GM21619 (cell line): ENCODE results near the gene LAGE3.

Source experiments
- ATAC-seq: cut with Tn5 transposase; IDR thresholded peaks from one replicate; pipeline ENCODE4 v1.9.1; 2021; ENCODE audit not compliant: unreplicated experiment

LAGE3 gene

DNA sequence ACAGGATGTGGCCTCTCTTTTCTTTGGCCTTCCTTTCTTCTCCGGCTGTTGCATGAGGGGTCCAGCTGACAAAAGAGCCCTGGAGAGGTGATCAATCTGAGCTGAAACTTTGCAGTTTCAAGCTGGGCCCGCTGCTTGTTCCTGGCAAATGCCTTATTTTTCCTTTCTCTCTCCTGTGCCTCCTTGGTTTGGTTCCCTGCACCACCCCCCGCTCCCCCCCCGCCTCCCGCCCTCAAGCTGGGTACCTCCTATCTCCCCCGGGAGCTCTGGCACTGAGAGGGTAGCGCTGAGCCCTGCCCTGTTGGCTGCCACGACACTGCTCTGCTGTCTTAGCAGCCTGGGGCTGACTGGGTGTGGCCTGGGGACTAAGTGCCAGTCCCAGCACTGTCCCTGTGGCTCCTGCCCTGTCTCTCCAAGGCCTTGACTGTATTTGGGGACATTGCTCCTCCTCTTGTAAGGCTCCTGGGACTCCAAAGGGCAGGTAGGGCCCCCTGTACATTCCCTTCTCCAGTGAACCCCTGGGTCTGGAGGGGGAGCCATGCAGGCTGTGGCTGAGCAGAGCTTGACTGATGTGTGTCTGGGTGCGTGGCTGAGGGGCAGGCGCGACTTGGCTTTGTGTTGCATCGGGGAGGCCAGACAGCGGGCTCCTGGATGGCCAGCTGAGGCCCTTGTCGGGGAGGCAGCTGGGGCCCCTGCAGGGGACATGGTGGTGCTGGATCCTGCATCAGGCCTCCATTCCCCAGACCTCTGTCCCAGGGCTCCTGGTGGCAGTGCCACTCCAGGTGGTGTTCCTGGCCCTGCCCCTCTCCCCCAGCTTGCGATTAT is 19.9 kb downstream of the LAGE3 start:
- ATAC-seq = no peak

DNA sequence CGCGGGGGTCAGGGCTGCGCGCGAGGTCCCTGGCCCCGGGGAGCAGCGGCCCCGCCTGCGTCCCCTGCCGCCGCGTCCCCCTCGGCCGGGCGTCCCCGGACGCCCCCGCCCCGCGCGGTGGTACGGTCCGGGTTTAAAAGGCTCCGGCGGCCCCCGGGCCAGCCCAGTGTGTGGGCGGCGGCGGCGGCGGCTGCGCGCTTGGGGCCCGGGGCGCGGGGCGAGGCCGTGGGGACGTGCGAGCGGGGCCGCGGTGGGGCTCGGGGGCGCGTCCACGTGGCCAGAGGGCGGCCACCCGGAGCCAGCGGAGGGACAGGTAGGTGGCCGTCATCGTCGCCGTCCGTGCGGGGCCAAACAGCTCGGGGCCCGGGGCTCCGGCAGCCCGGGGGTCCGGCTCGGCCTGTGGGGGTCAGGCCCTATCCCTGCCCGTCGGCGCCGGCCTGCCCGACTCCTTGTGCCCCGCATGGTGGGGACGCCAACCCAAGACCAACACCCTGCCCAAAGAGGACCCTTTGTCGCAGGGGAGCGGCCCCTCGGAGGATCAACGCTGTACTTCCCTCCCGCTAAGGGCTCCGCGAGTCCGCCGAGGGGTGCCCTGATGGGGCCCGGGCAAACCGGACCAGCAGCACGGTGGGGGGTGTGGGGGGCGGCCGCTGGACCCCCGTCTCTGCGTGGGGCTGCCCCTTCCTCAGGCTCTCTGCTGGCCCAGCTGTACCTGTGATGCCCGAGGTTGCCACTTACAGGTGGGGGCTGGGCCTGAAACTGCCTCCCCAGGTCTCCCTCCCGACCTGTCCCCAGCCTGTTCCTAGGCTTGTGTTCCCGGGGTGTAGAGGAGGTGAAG is 20.7 kb downstream of the LAGE3 start, which contains the start of gene PLXNA3:
TSS of gene PLXNA3 (plus strand) at position 166 of the 838 bp plus-strand sequence. CDS start 1,903 bp downstream, outside the sequence.
- peak; percentile 59 for ATAC-seq

DNA sequence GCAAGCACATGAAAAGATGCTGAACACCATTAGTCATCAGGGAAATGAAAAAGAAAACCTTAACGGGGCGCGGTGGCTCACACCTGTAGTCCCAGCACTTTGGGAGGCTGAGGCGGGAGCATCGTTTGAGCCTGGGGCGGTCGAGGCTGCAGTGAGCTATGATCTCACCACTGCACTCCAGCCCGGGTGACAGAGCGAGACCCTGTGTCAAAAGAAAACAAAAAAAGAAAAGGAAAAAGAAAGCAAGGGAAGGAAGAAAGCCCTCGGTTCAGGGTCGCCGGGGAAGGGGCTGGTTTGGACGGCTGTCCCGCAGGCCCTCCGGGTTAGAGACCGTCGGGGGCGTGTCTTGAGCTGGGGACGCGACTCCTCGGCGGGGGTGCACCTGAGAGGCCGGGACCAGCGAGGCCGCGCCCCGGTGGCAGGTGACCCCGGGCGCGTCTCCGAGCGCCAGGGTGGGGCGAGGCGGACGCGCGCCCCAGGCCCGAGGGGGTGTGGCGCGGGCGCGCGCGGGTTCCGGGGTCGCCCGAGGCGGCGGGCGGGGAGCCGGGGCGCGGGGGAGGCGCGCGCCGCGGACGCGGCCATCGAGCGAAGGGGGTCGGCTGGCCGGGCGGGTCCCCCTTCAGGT is 21.5 kb downstream of the LAGE3 start:
- peak; percentile 62 for ATAC-seq

DNA sequence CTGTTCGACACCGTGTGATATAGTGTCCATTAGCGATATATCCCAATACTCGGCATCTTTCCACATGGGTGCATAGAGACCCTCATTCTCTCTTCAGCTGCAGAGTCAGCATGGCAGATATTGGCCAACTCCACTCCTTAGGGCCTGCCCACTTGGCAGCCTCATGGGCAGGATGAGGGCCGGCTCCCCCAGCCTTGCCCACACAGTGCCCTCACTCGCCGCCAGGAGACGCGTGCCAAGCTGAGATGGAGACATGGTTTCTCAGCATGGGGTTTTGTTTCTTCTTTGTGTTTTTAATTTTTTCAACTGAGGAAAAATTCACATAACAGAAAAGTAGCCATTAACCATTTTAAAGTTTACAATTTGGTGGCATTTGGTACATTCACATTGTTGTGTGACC is 26.3 kb downstream of the LAGE3 start:
- no peak for ATAC-seq

DNA sequence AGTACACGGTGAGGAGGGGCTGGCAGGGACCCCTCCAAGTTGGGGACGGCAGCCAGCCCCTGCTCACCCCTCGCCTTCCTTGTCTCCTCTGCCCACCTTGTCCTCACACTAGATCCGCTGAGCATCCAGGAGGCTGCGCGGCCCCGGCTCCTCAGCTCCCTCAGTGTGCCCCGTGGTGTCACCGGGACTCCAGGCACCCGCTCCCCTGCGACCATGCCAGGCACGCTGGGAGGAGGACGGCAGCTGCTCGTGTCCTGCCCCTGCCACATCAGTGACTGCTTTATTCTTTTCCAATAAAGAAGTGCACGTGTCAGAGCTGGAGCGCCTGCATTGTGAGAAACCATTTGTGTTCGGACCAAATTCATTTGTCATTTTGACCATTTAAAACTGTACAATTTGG is 28.8 kb downstream of the LAGE3 start:
- ATAC-seq = no peak

DNA sequence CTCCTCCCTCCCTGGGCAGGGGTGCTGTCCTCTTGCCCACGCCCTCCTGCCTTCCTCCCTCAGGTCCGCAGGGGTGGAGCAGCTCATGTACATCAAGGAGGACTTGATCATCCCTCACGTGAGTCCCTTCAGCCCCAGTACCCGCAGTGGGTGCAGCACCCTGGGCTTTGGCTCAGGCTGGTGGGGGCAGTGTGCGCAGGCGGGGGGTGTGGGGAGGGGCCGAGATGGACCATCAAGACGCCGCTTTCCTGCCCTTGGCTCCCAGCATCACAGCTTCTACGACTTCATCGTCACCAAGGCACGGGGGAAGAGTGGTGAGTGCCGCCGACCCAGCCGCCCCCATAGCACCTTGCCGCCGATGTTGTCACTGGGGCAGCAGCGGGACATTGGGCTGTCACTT is 29.5 kb downstream of the LAGE3 start:
- ATAC-seq = no peak

DNA sequence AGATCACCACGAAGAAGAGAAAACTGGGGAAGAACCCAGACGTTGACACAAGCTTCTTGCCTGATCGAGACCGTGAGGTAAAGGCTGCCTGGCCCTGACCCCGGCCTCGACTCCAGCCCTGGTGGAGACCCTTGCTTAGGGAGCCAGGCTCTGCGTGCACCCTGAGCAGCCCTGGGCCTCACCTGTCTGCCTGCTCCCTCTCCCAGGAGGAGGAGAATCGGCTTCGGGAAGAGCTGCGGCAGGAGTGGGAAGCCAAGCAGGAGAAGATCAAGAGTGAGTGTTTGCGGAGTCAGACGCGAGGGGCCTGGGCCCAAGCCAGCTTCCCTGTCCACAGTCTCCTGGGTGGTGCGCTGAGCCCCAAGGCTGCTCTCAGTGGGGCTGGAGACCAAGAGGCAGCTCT is 30.6 kb downstream of the LAGE3 start:
- no peak for ATAC-seq

DNA sequence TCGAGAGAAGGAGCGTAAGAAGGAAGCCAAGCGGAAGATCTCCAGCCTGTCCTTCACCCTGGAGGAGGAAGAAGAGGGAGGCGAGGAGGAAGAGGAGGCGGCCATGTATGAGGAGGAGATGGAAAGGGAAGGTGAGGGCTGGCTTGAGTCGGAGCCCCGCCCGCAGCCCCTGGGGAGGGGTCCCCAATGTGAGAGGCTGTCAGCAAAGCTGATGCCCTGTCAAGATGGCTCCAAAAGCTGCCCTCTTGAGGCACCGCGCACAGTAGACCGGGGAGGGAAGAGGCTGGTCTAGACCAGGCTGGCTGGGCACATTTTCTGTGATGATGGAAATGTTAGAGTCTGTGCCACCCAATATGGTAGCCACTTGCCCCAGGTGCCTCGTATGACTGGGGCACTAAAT is 32.7 kb downstream of the LAGE3 start:
- no peak for ATAC-seq

DNA sequence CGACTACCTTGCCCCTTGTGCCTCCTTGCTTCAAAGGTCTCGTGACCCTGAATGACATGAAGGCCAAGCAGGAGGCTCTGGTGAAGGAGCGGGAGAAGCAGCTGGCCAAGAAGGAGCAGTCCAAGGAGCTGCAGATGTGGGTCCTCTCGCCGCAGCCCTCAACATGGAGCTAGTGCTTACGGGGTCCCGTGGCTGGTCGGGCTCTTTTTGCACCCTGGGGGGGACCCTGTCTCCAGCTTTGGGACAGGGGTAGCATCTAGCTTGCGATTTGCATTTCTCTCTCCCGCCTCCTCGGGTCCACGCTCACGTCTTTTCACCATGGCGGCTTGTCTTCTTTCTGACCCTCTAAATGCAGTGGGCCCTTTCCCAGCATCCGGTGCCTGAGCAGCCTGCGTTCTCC is 33.3 kb downstream of the LAGE3 start:
- no peak for ATAC-seq

DNA sequence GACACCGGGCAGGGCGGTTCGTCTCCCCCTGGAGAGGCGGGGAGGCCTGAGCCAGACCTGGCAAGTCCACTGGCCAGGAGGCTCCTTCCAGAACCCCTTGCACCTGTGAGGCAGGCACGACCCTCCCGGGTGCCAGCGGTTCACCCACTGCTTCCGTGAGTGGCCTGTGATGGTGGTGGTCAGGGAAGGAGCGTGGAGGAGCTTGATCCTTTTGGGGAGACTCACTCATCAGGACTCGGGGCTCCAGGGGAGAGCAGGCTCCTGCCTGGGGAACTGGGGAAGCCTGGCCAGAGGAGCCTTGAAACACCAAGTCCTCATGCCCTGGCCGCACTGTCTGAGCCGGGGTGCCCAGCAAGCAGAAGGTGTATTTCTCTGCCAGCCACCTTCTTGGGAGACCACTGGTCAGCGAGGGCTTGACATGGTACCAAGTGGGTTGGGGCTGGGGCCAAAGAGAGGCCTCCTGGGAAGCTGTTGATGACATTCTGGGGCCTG is 34.3 kb downstream of the LAGE3 start:
- ATAC-seq = no peak

DNA sequence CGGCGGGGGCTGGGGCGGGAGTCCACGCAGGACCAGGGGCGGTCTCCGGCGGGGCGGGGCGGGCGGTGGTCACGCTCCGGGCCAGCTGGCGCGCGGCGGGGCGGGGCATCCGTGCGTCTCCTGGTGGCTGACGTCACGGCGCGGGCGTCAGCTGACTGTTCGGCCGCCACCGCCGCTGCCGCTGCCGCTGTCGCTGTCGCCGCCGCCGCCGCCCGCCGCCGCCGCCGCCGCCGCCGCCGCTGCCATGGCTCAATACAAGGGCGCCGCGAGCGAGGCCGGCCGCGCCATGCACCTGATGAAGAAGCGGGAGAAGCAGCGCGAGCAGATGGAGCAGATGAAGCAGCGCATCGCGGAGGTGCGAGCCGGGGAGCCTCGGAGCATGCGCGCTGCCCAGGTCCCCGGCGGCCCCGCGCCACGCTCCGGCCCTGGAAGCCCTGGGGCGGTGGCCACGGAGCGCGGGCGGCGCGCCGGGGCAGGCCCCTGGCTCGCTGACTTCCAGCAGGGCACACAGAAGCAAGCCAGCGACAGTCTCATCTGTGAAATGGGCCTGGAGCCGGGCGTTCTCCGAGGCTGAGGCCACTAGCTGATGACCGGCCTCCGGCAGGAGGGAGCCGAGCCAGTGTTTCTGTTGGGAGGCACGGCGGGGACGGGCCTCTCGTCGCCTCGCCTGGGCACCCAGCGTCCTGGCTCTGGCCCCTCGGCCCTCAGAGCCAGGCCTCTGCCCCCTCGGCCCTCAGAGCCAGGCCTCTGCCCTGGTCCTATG is 34.9 kb downstream of the LAGE3 start, which contains the start of gene FAM50A:
TSS of gene FAM50A (plus strand) at position 150 of the 763 bp plus-strand sequence. CDS start at position 245, 95 bp downstream.
- peak; percentile 73 for ATAC-seq

DNA sequence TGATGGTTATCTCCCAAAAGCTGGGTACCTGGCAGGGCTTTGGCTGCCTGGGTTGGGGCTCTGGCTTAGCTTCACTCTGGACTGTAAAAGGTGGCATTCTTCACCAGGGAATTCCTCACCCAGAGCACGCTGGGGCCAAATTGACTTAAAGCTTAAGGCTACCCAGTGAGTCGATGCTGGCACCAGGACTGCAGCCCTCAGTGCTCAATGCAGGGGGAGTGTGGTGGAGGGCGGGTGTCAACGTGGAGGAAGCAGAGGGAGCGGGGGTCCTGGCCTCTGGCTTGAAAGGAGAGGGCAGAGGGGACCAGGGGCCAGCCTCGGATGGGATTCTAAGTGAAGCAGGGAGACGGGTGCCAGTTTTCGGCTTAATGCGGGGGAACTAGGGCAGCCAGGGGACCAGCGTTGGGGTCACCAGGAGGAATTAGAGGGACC is 35.6 kb downstream of the LAGE3 start:
- ATAC-seq = no peak

DNA sequence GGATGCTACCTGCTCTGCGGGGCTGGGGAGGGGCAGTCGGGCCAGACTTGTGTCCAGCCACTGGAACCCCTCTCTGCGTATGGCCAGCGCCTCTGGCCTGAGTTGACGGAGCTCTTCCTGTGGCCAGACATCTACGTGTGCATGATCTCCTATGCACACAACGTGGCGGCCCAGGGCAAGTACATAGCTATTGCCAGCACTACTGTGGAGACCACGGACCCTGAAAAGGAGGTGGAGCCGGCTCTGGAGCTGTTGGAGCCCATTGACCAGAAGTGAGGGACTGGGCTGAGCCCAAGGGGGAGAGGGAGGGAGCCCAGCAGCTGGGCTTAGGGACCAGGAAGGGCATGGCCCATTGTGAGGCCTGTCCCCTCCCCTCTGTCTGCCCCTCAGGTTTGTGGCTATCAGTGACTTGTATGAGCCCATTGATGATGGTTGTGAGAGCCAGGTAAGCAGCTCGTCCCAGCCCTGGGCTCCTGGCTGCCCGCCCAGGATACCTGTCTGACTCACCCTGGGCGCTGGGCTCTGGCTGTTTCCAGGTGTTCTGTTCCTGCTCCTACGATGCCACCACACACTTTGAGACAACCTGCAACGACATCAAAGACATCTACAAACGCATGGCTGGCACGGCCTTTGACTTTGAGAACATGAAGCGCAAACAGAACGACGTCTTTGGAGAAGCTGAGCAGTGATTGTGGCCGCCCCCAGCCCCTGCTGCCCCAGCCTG is 36.9 kb downstream of the LAGE3 start:
- no peak for ATAC-seq

DNA sequence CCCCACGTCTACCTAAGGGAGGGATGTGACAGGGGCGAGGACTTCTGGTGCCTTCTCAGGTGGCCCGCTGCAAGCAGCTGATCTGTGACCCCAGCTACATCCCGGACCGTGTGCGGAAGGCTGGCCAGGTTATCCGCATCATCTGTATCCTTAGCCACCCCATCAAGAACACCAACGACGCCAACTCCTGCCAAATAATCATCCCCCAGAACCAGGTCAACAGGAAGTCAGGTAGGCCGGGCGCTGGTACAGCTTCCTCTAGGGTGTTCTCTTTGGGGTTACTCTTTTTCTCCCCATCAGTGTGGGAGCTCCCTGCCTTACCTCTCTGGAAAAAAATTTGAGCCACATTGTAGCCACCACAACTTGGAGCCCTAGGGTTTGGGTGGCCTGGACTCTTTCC is 37.5 kb downstream of the LAGE3 start:
- no peak for ATAC-seq

DNA sequence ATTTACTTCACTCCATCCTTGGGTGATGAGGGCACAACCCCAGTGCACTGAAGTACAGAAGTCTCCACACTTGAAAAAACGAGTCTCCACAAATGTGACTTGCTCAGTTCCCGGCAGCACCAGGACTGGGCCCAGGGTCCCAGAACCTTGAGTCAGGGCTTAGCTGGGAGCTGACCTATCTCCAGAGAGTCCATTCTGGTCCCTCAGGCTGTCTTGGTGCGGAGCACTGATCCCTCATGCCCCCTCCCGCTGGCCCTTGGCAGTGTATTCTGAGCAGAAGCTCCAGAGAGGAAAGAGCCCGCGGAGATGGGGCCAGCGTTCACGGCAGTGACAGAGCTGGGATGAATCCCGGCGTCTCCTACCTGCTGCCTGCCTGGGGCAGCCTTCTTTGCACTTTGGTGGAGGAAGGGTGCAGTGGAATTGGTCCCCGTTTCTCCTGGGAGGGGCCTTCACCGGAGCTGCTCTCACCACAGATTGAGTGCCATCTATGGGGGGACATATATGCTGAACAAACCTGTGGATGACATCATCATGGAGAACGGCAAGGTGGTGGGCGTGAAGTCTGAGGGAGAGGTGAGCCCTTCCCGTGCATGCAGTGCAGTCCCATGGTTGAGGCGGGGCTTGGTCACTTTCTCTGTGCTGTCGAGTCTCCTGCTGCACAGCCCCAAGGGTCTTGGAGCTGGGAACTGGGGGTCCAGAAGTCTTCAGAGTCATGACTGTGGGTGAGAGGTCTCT is 38.3 kb downstream of the LAGE3 start:
- no peak for ATAC-seq

DNA sequence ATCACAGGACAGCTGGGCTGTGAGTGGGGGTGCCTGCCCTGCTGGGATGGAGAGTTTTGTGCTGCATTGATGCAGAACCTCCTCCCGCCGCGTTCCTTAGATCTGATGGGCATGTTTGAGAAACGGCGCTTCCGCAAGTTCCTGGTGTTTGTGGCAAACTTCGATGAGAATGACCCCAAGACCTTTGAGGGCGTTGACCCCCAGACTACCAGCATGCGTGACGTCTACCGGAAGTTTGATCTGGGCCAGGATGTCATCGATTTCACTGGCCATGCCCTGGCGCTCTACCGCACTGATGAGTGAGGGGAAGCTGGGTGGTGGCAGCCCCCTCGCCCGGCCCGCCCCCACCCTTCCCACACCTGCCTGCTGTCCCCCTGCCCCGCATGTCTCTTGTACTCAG is 39.2 kb downstream of the LAGE3 start:
- ATAC-seq = no peak

DNA sequence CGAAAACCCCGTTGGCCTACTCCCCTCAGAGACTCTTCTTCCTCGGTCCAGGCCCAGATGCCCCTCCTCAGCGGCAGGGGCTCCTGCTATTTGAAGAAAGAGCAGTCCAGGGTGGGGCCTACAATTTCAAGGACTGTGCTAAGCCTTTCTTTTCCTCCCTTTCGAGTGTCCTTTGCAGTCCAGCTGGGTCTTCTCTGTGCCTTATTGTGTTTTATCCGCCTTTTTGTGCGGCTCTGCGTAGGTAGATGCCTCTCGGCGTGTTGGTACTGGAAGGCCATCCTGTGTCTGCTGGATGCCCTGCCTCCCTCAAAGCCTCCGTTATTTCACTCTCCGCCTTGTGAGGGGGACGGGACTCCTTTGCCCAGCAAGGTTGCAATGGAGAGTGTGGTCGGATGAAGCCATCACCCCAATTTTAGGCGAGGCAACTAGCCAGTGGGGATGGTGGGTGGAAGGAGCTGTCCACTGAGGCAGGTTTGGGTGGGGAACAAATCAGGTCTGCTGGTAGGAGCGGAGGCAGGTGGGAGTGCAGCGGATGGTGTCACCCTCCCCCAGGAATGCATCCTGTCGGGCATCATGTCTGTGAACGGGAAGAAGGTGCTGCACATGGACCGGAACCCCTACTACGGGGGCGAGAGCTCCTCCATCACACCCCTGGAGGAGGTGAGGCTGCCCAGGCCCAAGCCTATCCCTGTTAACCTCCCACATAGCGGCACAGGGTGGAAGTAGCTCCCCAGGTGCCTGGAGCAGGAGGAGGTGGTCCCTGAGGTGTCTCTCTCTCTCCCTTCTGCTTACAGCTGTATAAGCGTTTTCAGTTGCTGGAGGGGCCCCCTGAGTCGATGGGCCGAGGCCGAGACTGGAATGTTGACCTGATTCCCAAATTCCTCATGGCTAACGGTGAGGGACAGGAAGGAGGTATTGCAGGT is 40.8 kb downstream of the LAGE3 start:
- ATAC-seq = no peak
